Measurements from ENCODE around the gene CATSPERB.
"Not testable (repeated sequence)": the region's sequence is repeated elsewhere in the genome, so short reads cannot be mapped to it uniquely, and the experiment has no call there.

Gene CATSPERB

GRCh38 chr14:91667101-91667500, 64.8 kb downstream of the CATSPERB start:
- not testable (repeated sequence) for DNase-seq (ENCODE audit: low read depth)

GRCh38 chr14:91660790-91661189, 71.1 kb downstream of the CATSPERB start:
- no peak for DNase-seq (ENCODE audit: low read depth)

DNA sequence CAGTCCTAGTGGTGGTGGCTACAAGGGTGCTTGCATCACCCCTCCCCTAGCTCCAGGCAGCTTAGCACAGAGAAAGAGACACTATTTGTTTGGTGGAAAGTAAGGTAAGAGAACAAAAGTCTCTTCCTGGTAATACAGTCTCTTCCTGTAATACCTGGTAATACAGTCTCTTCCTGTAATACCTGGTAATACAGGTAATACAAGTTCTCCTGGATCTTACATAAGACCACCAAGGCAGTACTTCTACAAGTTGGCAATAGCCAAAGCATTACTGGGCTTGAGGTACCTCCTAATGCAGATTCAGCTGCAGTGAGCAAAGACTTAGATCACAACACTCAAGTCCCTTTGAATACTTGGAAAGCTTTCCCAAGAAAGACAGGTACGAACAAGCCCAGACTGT, 77.0 kb downstream of the CATSPERB start:
- DNase-seq (ENCODE audit: low read depth): no peak

- DNase-seq (ENCODE audit: low read depth): no peak
These were observed 78.4 kb downstream of the CATSPERB start for GRCh38 chr14:91653451-91653850.

DNA sequence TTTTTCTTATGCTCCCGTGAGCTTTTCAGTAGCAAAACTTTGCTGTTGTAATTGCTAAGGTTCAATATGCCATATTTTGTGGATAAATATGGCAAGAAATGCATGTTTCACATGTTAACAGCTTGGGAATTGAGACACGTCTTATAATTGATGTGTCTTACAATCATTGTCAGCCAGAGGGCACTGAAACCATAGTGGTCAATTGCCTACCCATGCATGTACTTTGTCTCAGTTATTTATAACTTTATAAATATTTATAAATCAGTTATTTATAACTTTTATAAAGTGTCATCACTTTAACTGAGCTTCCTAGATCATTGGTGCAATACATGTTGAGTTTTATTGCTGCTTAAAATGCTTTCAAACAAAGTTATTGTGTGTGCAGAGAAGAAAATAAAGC, 82.0 kb downstream of the CATSPERB start:
- DNase-seq (ENCODE audit: low read depth): peak; percentile 37

DNA sequence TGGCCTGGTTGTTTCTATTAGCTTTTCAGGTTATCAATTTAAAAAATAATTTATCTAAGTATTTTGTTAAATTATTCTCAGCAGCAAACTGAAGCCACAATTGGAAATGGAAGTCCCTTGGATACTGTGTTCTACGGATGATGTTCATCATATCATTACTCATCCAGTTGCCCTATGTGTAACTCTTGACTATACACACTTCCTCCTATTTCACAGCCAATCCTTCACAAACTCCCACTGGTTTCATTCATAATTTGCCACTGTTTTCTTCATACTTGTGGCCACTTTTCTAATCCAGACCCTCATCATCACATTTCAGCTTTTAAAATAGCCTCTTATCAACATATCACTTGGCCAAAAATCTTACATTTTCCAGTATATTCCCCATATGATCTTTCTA, 84.0 kb downstream of the CATSPERB start:
- DNase-seq (ENCODE audit: low read depth): no peak

- DNase-seq (ENCODE audit: low read depth): peak; percentile 3
These were observed 95.3 kb downstream of the CATSPERB start for GRCh38 chr14:91636604-91637003.

DNA sequence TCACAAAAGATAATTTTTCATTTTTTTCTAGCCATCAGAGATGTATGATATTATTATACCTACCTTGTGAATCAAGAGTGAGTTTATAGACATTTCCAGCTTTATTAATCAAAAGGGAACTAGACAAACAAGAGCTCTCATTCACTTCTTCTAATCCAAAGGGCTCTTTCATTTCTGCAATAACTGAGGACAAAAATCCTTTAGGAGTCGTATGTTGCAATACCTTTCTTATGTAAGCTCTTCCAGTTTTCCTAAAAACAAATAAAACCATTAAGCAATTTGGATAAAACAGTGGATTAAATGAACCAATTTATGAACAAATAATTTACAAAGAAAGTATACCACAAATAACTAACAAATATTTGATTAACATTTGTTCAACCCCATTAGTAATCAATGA, 107.1 kb downstream of the CATSPERB start:
- DNase-seq (ENCODE audit: low read depth): no peak

GRCh38 chr14:91614187-91614586, 117.7 kb downstream of the CATSPERB start:
- peak; percentile 1 for DNase-seq (ENCODE audit: low read depth)

DNA sequence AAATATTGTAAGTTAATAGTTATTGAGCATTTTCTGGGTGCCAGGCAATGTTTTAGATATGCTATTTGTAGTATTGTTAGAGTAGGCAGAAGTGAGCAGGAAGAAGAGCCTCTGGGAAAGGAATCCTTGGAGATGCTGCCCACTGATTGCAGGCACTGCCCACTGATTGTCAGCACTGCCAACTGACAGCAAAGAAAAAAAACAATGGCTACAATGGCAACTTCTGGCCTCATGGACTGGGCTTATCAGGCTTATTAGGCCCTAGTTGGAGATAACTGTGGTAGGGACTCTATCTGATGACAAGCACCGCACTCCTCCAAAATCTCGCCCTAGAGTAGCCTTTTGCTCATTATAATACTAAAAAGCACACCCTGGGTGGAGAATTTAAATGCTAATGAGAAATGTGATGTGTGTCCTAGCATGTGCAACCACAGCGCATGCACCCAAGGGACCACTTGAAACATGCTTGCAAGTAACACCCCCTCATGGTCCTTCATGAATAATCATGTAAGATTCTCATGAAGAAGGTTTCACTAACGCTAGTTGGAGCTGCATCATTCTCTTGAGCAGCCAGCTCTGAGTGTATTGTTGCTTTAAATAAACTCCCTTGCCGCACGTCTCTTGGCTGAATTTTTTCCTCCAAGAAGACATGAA, 118.3 kb downstream of the CATSPERB start:
- DNase-seq (ENCODE audit: low read depth): no peak

- no peak for DNase-seq (ENCODE audit: low read depth)
These were observed 120.4 kb downstream of the CATSPERB start for GRCh38 chr14:91611528-91611927.

GRCh38 chr14:91609161-91609560, 122.7 kb downstream of the CATSPERB start:
- DNase-seq (ENCODE audit: low read depth): no peak

DNA sequence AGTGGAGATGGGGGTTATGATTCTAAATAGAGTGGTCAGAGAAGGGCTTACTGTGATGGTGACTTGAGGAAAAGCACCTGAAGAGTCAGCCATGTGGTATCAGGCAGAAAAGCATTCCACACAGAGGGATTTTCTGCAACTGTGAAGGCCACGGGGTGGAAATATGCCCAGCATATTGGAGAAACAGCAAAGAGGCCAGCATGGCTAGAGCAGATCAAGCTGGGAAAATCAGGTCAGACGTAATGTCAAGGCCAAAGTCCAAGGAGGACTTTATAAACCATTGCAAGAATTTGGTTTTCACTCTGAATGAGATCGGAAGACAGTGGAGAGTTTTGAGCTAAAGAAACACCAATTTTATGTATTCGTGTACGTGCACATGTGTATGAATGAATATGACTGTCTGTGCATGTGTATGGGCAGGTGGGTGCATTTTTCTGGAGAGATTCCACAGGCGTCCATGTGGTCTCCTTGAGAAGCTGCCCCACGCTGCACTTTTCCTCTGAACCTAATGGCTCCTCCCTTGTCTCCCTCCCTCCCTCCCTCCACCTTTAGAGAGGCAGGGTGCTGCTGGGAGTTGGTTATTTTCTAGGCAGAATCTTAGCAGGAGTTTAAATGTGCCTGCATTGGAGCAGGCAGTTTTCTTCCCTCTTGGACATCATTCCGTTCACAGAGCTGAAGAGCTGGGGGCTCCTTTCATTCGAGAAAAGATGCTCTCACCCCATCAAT, 124.4 kb downstream of the CATSPERB start:
- DNase-seq (ENCODE audit: low read depth): no peak

DNA sequence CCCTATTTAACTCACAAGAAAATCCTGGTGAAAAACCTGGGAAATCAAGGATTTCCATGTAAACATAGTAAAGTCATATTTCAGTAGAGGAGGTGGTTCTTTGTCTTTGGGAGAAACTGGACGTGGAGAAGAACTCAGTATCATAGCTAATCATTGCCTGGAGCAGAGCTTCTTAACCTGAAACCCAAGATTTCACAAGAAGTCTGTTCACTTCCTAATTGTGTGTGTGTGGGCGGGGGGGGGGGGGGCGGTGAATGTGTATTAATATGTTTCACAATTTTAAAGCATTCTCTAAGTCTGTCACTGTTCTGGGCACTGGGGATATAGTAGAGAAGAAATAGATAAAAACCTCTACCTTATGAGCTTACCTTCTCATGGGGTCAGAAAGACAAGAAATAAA, 125.0 kb downstream of the CATSPERB start:
- no peak for DNase-seq (ENCODE audit: low read depth)

- DNase-seq (ENCODE audit: low read depth): not testable (repeated sequence)
These were observed 127.3 kb downstream of the CATSPERB start for GRCh38 chr14:91604611-91605010.

DNA sequence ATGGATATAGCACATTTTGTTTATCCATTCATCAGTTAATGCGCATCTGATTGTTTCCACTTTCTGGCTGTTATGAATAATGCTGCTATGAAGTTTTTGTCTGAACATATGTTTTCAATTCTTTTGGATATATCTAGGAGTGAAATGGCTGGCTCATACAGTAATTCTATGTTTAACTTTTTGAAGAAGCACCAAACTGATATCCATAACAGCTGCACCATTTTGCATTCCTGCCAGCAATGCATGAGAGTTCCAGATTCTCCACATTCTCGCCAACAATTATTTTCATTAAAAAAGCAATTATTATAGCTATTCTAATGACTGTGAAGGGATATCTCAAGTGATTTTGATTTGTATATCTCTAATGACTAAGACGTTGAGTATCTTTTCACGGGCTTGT, 131.9 kb downstream of the CATSPERB start:
- no peak for DNase-seq (ENCODE audit: low read depth)

DNA sequence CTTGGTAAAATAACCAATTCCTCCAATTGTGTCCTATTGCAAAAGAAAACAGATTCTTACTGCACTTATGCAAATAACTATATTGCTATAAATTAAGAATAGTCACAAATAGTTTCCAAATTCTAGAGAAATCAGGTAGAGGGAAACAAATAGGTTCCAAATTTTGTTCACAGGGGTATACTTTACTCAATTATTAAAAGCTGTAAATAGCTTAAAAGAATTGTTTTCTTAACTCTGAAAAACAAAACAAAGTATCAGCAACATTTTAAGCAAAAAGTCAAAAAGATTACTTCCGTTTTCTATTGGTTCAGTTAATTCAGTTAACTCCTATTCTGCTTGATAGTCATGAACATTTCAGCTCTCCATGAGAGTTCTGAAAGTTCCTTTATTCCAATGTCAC, 136.2 kb downstream of the CATSPERB start:
- no peak for DNase-seq (ENCODE audit: low read depth)

- not testable (repeated sequence) for DNase-seq (ENCODE audit: low read depth)
These were observed 137.9 kb downstream of the CATSPERB start for GRCh38 chr14:91593957-91594356.

DNA sequence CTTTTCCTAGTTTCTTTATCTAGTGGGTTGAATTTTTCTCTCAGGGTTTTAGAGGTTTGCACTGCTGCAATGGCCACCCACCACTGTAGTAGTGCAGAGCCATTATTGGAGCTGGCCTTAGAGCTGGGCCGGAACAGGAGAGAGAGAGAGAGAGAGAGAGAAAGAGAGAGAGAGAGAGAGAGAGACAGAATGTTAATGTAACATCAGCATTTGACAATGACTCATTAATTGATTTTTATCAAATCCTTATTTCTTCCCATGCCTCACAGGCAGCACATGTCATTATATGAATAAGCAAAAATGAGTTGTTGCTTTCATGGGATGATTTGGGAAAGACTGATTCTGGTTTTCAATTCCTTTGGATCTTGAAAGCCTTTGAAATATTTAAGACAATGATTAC, 145.5 kb downstream of the CATSPERB start:
- no peak for DNase-seq (ENCODE audit: low read depth)

- no peak for DNase-seq (ENCODE audit: low read depth)
These were observed 146.0 kb downstream of the CATSPERB start for GRCh38 chr14:91585856-91586255.

DNA sequence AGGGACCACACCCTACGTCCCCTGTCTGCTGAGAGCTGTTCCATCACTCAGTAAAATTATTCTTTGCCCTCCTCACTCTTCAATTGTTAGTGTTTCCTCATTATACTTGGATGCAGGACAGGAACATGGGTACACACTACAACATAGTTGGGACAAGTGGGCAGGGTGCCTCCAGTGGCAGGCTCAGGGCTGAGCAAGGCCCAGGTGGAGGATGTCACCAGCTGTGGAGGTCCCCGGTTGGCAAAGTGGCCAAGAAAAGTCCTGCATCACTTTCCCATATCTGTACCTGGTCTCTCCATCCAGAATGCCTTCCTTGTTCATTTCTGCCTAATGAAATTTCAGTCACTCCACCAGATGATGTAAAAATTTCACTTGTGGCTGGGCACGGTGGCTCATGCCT, 149.1 kb downstream of the CATSPERB start:
- no peak for DNase-seq (ENCODE audit: low read depth)

GRCh38 chr14:91580876-91581577, 150.9 kb downstream of the CATSPERB start:
- DNase-seq (ENCODE audit: low read depth): no peak

- DNase-seq (ENCODE audit: low read depth): no peak
These were observed 154.2 kb downstream of the CATSPERB start for GRCh38 chr14:91577632-91578233.

All from ELR (cell line).